GM12873 (cell line): ENCODE data around the gene PPDPF.

ENCODE experiments used
- CTCF ChIP-seq: IDR thresholded peaks from 2 replicates; pipeline ENCODE4 v1.5.1; 2012; ENCODE audit warnings: low read depth, mild to moderate bottlenecking, moderate library complexity, low read length, control low read depth; ENCODE audit not compliant: insufficient read depth; ENCODE audit errors: missing control alignments

PPDPF gene

GRCh38 chr20:63554361-63555278, 34.1 kb downstream of the PPDPF start:
- no peak for TF ChIP-seq CTCF

DNA sequence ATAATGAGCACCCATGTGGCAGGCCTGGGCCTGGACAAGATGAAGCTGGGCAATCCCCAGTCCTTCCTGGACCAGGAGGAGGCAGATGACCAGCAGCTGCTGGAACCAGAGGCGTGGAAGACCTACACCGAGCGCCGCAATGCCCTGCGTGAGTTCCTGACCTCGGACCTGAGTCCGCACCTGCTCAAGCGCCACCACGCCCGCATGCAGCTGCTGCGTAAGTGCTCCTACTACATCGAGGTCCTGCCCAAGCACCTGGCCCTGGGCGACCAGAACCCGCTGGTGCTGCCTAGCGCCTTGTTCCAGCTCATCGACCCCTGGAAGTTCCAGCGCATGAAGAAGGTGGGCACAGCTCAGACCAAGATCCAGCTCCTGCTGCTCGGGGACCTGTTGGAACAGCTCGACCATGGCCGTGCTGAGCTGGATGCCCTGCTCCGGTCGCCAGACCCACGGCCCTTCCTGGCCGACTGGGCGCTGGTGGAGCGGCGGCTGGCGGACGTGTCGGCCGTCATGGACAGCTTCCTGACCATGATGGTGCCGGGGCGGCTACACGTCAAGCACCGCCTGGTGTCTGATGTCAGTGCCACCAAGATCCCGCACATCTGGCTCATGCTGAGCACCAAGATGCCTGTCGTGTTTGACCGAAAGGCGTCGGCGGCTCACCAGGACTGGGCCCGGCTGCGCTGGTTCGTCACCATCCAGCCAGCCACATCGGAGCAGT, 35.3 kb downstream of the PPDPF start:
- no peak for TF ChIP-seq CTCF

- no peak for TF ChIP-seq CTCF
Observed at GRCh38 chr20:63556873-63557478, 36.4 kb downstream of the PPDPF start.

- TF ChIP-seq CTCF, result no peak
Observed at GRCh38 chr20:63557481-63557891, 36.9 kb downstream of the PPDPF start.

GRCh38 chr20:63558804-63559484, 38.4 kb downstream of the PPDPF start:
- no peak for TF ChIP-seq CTCF

GRCh38 chr20:63560333-63560805, 39.8 kb downstream of the PPDPF start:
- no peak for TF ChIP-seq CTCF
